ENCODE results near the gene ENTHD1.

- TF ChIP-seq CTCF (IDR thresholded peaks at IDR 0.05; ENCODE audit: borderline replicate concordance, extremely low read depth, low read length, poor library complexity, severe bottlenecking) = no peak
- TF ChIP-seq EZH2 (IDR thresholded peaks at IDR 0.05; ENCODE audit: borderline replicate concordance, low read depth, low read length, severe bottlenecking) = no peak
These were observed 73.3 kb downstream of the ENTHD1 start for GRCh38 chr22:39820256-39820655.
